Measurements from ENCODE around the gene TCF7L1. TPM values are rescaled to one million over a fixed set of nuclear protein-coding genes. Genes with fewer than 3 reads are reported as not detected.

TCF7L1 gene
- total RNA-seq, 1 donor from 2014 or later = 10.3 TPM

DNA sequence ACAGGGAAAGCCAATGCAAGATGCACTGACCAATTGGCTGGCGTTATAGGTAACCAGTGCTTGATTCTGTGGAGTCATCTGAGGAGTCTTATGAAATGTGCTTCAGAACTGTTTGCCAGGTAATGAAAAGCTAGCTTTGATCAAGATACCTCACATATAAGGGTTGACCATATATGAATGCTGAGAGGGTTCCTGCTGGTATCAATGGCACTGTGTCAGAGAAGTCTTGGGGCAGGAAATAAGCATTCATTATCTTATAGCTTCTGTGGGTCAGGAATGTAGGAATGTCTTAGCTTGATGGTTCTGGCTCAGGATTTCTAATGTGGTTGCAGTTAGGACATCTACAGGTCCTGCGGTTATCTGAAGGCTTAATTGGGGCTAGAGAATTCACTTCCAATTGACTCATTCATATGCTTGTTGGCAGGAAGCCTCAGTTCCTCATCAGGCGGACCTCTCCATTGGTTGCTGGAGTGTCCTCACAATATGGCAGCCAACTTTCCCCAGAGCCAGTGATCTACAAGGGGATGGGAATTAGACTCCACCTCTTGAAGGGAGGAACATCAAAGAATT lies 22.1 kb upstream of the TCF7L1 start:
- H3K4me3 ChIP-seq = no peak overlapping the region
- TF ChIP-seq, protein P1, sequence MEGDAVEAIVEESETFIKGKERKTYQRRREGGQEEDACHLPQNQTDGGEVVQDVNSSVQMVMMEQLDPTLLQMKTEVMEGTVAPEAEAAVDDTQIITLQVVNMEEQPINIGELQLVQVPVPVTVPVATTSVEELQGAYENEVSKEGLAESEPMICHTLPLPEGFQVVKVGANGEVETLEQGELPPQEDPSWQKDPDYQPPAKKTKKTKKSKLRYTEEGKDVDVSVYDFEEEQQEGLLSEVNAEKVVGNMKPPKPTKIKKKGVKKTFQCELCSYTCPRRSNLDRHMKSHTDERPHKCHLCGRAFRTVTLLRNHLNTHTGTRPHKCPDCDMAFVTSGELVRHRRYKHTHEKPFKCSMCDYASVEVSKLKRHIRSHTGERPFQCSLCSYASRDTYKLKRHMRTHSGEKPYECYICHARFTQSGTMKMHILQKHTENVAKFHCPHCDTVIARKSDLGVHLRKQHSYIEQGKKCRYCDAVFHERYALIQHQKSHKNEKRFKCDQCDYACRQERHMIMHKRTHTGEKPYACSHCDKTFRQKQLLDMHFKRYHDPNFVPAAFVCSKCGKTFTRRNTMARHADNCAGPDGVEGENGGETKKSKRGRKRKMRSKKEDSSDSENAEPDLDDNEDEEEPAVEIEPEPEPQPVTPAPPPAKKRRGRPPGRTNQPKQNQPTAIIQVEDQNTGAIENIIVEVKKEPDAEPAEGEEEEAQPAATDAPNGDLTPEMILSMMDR (IDR thresholded peaks at IDR 0.05) = no peak
- no peaks in the 10 kb centered on the region for H3K9me3 ChIP-seq
- H3K4me1 ChIP-seq = no peaks in the 10 kb centered on the region
- H3K27ac ChIP-seq = no peak overlapping the region
- DNase-seq (ENCODE audit: low spot score in 2 of 2) = no peak
- no peaks in the 10 kb centered on the region for H3K27me3 ChIP-seq
- intact Hi-C loops (cut with DNase I) = no loop called here
- H3K36me3 ChIP-seq = no peaks in the 10 kb centered on the region

DNA sequence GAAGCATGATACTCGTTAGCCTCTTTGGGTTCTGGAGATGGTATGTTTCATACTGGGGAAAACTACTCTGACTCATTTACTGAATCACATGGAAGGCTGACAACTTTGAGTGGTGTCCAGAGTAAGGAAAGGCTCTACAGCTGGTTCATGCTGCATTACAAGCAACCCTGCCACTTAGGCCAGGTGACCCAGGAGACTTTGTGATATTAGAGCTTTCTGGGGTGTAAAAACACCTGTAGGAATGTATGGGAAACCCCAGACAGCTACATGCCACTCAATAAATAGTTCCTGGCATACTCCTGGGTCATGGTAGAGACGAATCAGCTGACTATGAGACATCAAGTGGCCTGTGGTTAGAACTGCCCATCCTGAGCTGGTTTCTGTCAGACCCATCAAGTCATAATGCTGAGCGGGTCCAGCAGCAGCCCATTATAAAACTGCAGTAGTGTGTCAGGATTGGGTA lies 21.3 kb upstream of the TCF7L1 start:
- DNase-seq (ENCODE audit: low spot score in 2 of 2) = no peak
- H3K27ac ChIP-seq = no peak overlapping the region
- no peaks in the 10 kb centered on the region for H3K9me3 ChIP-seq
- H3K36me3 ChIP-seq = no peaks in the 10 kb centered on the region
- TF ChIP-seq, protein P1 (IDR thresholded peaks at IDR 0.05) = no peak
- intact Hi-C loops (cut with DNase I) = no loop called here
- no peak overlapping the region for H3K4me3 ChIP-seq
- H3K27me3 ChIP-seq = no peaks in the 10 kb centered on the region
- H3K4me1 ChIP-seq = no peaks in the 10 kb centered on the region

DNA sequence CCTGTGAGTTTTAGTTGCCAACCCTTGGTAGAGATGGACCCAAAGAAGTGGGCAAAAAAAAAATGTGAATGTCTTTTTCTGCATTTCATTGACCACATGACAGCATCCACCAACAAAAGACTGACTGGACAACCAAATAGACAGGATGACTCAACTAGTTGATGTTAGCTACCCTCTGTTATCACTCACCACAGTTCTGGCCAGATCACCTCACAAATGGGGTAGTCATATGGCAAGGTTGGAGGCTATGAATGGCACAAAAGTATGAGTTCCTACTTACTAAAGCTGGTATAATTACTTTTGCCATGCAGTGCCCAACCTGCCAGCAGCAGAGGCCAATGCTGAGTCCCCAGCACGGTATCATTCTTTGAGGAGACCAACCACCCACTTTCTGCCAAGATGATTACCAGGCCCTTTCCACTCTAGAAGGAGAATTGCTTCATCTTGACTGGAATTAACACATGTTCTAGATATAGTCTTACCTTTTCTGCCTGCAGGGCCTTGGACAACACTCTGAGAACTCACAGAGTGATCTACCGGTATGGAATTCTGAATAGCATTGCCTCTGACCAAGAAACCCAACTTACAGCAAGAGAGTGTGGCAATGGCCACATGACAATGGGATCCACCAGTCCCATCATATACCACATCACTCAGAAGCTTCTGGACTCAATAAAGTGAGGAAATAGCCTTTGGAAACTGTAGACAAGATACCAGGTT lies 20.1 kb upstream of the TCF7L1 start:
- H3K4me3 ChIP-seq = no peak overlapping the region
- H3K36me3 ChIP-seq = no peaks in the 10 kb centered on the region
- no peaks in the 10 kb centered on the region for H3K27me3 ChIP-seq
- no peaks in the 10 kb centered on the region for H3K4me1 ChIP-seq
- TF ChIP-seq, protein P1 (IDR thresholded peaks at IDR 0.05) = no peak
- no peak for DNase-seq (ENCODE audit: low spot score in 2 of 2)
- H3K9me3 ChIP-seq = no peaks in the 10 kb centered on the region
- intact Hi-C loops (cut with DNase I) = no loop called here
- H3K27ac ChIP-seq = no peak overlapping the region

DNA sequence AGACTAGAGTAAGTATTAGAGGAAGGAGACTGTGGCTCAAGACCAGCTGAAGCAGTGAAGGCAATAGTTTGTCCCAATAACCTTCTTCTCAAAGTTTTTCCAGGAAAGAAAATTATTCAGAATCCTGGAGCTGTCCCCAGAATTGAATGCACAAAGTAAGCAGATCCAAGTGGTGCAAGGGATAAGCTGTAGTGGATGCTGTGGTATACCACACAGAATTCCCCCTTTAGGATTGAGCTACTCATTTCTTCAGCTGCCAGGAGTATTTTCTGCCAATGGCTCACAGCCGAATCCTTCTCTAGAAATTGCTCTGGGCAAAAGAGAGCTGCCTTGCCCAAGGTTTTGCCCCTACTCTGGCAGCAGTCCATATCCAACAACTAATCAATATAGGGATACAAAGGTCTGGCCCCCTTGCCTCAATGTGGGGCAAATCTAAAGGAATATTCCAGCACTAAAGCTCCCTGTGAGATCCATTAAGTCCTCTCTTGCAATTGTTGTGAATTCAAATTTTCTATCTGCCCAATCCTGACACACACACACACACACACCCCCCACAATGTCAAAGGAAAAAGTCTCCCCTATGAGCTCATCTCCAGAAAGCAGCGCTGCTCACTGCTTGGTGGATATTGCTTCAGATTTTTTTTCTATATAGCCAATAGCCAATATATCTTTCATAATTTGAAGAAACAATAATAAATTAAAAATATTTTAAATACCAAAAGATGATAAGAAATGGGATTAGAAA lies 18.4 kb upstream of the TCF7L1 start:
- H3K9me3 ChIP-seq = no peaks in the 10 kb centered on the region
- no peak overlapping the region for H3K27ac ChIP-seq
- H3K27me3 ChIP-seq = no peaks in the 10 kb centered on the region
- intact Hi-C loops (cut with DNase I) = no loop called here
- no peak overlapping the region for H3K4me3 ChIP-seq
- no peaks in the 10 kb centered on the region for H3K36me3 ChIP-seq
- TF ChIP-seq, protein P1 (IDR thresholded peaks at IDR 0.05) = no peak
- no peaks in the 10 kb centered on the region for H3K4me1 ChIP-seq
- no peak for DNase-seq (ENCODE audit: low spot score in 2 of 2)

DNA sequence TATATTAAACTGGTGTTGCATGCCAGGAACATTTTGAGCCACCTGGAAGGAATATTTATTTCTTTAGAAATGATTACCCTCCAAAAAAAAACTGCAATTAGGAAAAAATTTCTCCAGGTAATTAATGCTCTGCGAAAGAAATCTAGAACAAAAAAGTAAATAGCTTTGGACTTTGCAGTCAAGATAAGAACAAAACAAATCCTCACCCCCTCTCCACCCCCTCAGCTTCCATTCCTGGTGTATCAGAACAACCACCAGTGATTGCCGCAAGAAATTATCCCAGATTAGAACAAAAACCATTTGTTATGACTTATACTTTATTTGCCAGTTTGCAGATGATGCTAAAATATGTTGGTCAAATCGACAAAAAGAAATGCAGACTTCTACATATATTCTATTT lies 17.0 kb upstream of the TCF7L1 start:
- no peak for DNase-seq (ENCODE audit: low spot score in 2 of 2)
- intact Hi-C loops (cut with DNase I) = no loop called here
- H3K4me1 ChIP-seq = no peaks in the 10 kb centered on the region
- no peak overlapping the region for H3K4me3 ChIP-seq
- no peaks in the 10 kb centered on the region for H3K27me3 ChIP-seq
- no peak overlapping the region for H3K27ac ChIP-seq
- H3K36me3 ChIP-seq = no peaks in the 10 kb centered on the region
- TF ChIP-seq, protein P1 (IDR thresholded peaks at IDR 0.05) = no peak
- no peaks in the 10 kb centered on the region for H3K9me3 ChIP-seq
